GM18951 (cell line): ENCODE data around the gene TCEA3.

Source experiments
- POLR2A ChIP-seq: IDR thresholded peaks from 4 replicates; pipeline ENCODE4 v1.6.1; 2011; ENCODE audit warnings: mild to moderate bottlenecking; ENCODE audit not compliant: insufficient read length, insufficient read depth; ENCODE audit errors: extremely low read depth
- in situ Hi-C: fragments of 300-500 bp; cut with MboI; formaldehyde crosslinking; loops from one replicate; pipeline ENCODE4 v1.12.0; 2022; ENCODE audit warnings: low sequenced_read_pairs, mixed read lengths, inconsistent platforms; ENCODE audit not compliant: unreplicated experiment

The TCEA3 gene

GRCh38 chr1:23437355-23437664, 12.8 kb upstream of the TCEA3 start:
- in situ Hi-C loops, result no loop called here
- no peak for TF ChIP-seq POLR2A

- in situ Hi-C loops, result no loop called here
- no peak for TF ChIP-seq POLR2A
Measured at GRCh38 chr1:23436520-23437354, 12.2 kb upstream of the TCEA3 start.

- in situ Hi-C loops, result no loop called here
Measured at GRCh38 chr1:23434260-23434775, 9.8 kb upstream of the TCEA3 start.

GRCh38 chr1:23433122-23433521, 8.6 kb upstream of the TCEA3 start:
- TF ChIP-seq POLR2A, result no peak
- in situ Hi-C loops, result no loop called here

More at GRCh38 chr1:23434260-23434775, 9.8 kb upstream of the TCEA3 start:
- TF ChIP-seq POLR2A, result no peak

- in situ Hi-C loops, result no loop called here
- no peak for TF ChIP-seq POLR2A
Measured at GRCh38 chr1:23431431-23431830, 6.9 kb upstream of the TCEA3 start.

GRCh38 chr1:23430803-23431202, 6.3 kb upstream of the TCEA3 start:
- TF ChIP-seq POLR2A, result no peak
- in situ Hi-C loops, result no loop called here

GRCh38 chr1:23428136-23428905, 3.8 kb upstream of the TCEA3 start:
- in situ Hi-C loops, result no loop called here
- TF ChIP-seq POLR2A, result no peak

- no peak for TF ChIP-seq POLR2A
- in situ Hi-C loops, result no loop called here
Measured at GRCh38 chr1:23427550-23427949, 3.0 kb upstream of the TCEA3 start.

GRCh38 chr1:23426828-23427227, 2.3 kb upstream of the TCEA3 start:
- in situ Hi-C loops, result no loop called here
- no peak for TF ChIP-seq POLR2A

GRCh38 chr1:23425193-23425494, 596 bp upstream of the TCEA3 start:
- in situ Hi-C loops, result no loop called here
- TF ChIP-seq POLR2A, result no peak

GRCh38 chr1:23423415-23424292, 894 bp downstream of the TCEA3 start:
- in situ Hi-C loops, result no loop called here
- no peak for TF ChIP-seq POLR2A

GRCh38 chr1:23422941-23423340, 1.6 kb downstream of the TCEA3 start:
- no peak for TF ChIP-seq POLR2A
- in situ Hi-C loops, result no loop called here

- in situ Hi-C loops, result no loop called here
- no peak for TF ChIP-seq POLR2A
Measured at GRCh38 chr1:23422241-23422877, 2.2 kb downstream of the TCEA3 start.

- no peak for TF ChIP-seq POLR2A
- in situ Hi-C loops, result no loop called here
Measured at GRCh38 chr1:23421753-23422240, 2.8 kb downstream of the TCEA3 start.
